PFSK-1 (cell line): ENCODE measurements around the gene B3GALT6.

Experiments used
- FOXP2 ChIP-seq: optimal IDR thresholded peaks from 2 replicates; pipeline ENCODE3; 2011; ENCODE audit warnings: borderline replicate concordance, control low read depth, inconsistent platforms; ENCODE audit not compliant: insufficient read depth; ENCODE audit errors: extremely low read length, extremely low read depth
- POLR2AphosphoS5 ChIP-seq: IDR thresholded peaks from 2 replicates; pipeline ENCODE4 v1.6.1; 2012; ENCODE audit warnings: low read depth, mild to moderate bottlenecking, control low read depth, low read length, moderate library complexity
- REST ChIP-seq, 2 experiments: IDR thresholded peaks; 2 replicates each; pipeline versions ENCODE4 v1.6.1 to v1.8.0; 2011 to 2012; ENCODE audit warnings: low read depth in 2 of 2, low read length in 2 of 2, control low read depth in 1 of 2, inconsistent platforms in 1 of 2, mild to moderate bottlenecking in 1 of 2, moderate library complexity in 1 of 2; ENCODE audit not compliant: insufficient read depth in 1 of 2
- SIN3A ChIP-seq: IDR thresholded peaks from 2 replicates; pipeline ENCODE4 v1.6.1; 2012; ENCODE audit warnings: mild to moderate bottlenecking, low read length, moderate library complexity, borderline replicate concordance; ENCODE audit not compliant: insufficient read depth
- TAF1 ChIP-seq: IDR thresholded peaks from 2 replicates; pipeline ENCODE4 v1.6.1; 2012; ENCODE audit warnings: low read length, control low read depth, borderline replicate concordance; ENCODE audit not compliant: insufficient read depth

Gene B3GALT6

GRCh38 chr1:1223321-1223720, 8.7 kb upstream of the B3GALT6 start:
- TF ChIP-seq FOXP2 = no peak
- TF ChIP-seq REST (IDR thresholded peaks at IDR 0.05; ENCODE audit: insufficient read depth in 1 of 2, low read depth in 2 of 2, low read length in 2 of 2) = no peak
- TF ChIP-seq TAF1 = no peak
- no peak for TF ChIP-seq POLR2AphosphoS5
- no peak for TF ChIP-seq SIN3A

GRCh38 chr1:1223891-1224290, 8.1 kb upstream of the B3GALT6 start:
- TF ChIP-seq FOXP2 = no peak
- TF ChIP-seq REST (IDR thresholded peaks at IDR 0.05; ENCODE audit: insufficient read depth in 1 of 2, low read depth in 2 of 2, low read length in 2 of 2) = no peak
- no peak for TF ChIP-seq SIN3A
- no peak for TF ChIP-seq POLR2AphosphoS5
- no peak for TF ChIP-seq TAF1

GRCh38 chr1:1225238-1225845, 6.7 kb upstream of the B3GALT6 start:
- TF ChIP-seq POLR2AphosphoS5 = no peak
- no peak for TF ChIP-seq TAF1
- TF ChIP-seq FOXP2 = no peak
- no peak for TF ChIP-seq REST (IDR thresholded peaks at IDR 0.05; ENCODE audit: insufficient read depth in 1 of 2, low read depth in 2 of 2, low read length in 2 of 2)
- no peak for TF ChIP-seq SIN3A

- TF ChIP-seq POLR2AphosphoS5 = no peak
- TF ChIP-seq TAF1 = no peak
- no peak for TF ChIP-seq REST (IDR thresholded peaks at IDR 0.05; ENCODE audit: insufficient read depth in 1 of 2, low read depth in 2 of 2, low read length in 2 of 2)
- no peak for TF ChIP-seq SIN3A
These were observed 6.1 kb upstream of the B3GALT6 start for GRCh38 chr1:1225913-1226312.
